ENCODE results near the gene MANF.

DNA sequence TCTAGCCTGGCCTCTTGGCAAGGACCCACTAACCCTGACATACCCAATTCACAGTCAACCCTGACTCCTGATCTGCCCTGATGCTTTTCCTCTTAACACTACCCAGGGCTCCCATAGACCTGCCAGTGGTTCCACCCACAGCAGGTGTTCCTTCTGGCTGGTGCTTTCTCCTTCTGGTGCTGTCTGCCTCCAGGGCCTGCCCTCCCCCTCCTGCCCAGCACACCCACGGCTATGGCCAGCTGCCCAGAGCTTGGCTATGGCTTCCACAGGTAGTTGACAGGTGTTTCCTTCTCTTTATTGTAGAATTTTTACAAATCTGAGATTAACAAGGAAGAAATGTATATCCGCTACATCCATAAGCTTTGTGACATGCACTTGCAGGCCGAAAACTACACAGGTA is 46.5 kb upstream of the MANF start:
- no peak for TF ChIP-seq POLR2AphosphoS5 (IDR thresholded peaks at IDR 0.05; ENCODE audit: insufficient read depth in 1 of 2, low read depth in 1 of 2)
- TF ChIP-seq, protein P1, sequence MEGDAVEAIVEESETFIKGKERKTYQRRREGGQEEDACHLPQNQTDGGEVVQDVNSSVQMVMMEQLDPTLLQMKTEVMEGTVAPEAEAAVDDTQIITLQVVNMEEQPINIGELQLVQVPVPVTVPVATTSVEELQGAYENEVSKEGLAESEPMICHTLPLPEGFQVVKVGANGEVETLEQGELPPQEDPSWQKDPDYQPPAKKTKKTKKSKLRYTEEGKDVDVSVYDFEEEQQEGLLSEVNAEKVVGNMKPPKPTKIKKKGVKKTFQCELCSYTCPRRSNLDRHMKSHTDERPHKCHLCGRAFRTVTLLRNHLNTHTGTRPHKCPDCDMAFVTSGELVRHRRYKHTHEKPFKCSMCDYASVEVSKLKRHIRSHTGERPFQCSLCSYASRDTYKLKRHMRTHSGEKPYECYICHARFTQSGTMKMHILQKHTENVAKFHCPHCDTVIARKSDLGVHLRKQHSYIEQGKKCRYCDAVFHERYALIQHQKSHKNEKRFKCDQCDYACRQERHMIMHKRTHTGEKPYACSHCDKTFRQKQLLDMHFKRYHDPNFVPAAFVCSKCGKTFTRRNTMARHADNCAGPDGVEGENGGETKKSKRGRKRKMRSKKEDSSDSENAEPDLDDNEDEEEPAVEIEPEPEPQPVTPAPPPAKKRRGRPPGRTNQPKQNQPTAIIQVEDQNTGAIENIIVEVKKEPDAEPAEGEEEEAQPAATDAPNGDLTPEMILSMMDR (IDR thresholded peaks at IDR 0.05) = no peak
- no peak for TF ChIP-seq POLR2A (IDR thresholded peaks at IDR 0.05)
